GM12873 (cell line): ENCODE data around the gene TPMT.

Experiments used
- CTCF ChIP-seq: IDR thresholded peaks from 2 replicates; pipeline ENCODE4 v1.5.1; 2012; ENCODE audit warnings: low read depth, mild to moderate bottlenecking, moderate library complexity, low read length, control low read depth; ENCODE audit not compliant: insufficient read depth; ENCODE audit errors: missing control alignments

TPMT gene

GRCh38 chr6:18107061-18107460 lies 47.8 kb downstream of the TPMT start:
- TF ChIP-seq CTCF: no peak

DNA sequence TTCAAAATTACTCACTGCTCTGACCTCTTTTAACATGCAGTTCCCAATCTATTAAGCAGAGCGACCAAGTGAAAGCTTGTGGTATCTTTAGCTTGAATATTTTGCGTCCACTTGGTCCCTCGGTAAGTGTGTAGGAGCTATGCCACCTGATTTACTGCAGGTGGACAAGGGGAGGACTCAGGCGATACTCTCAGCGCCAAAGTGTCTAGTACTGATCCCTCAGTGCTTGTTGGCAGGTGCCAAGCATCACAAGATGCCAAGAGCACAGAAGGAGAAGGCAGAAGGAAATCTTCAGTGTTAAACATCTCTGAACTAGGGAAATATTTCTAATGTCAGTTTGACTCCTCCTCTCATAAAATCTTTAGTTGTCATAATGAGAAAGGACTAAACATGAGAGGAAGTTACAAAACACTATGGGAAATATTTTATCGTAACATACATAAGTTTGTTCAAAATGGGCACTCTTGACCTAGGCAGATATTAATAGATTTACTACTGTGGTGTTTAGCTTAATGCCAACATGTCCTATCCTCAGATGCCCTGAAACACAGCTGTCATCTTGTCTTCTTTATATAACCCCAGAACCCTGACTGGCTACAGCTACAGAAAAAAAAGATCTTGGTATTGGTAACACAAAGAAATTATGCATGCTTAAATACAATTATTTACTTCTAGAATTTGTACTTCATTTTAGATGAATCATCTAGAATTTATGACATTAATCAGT lies 51.9 kb downstream of the TPMT start:
- TF ChIP-seq CTCF: no peak

DNA sequence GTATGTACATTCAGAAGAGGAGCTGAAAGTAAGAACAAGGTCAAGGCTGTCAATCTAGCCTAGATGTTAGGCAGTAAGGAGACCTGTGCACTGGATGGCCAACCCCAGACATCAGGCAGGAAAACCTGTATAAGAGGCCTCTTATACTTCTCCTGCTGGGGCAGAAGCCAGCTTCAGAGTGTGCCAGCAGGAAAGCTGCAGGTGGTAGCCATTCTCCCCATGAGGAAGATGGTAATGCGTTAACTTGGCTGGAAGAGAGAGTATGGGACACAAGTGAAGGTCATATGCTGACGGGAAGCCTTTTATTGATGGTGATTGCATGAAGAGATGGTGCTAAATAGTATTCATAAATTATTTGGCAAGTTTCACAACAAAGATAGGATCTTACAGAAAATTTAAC lies 53.0 kb downstream of the TPMT start:
- no peak for TF ChIP-seq CTCF

GRCh38 chr6:18101271-18101670 lies 53.6 kb downstream of the TPMT start:
- TF ChIP-seq CTCF: no peak

DNA sequence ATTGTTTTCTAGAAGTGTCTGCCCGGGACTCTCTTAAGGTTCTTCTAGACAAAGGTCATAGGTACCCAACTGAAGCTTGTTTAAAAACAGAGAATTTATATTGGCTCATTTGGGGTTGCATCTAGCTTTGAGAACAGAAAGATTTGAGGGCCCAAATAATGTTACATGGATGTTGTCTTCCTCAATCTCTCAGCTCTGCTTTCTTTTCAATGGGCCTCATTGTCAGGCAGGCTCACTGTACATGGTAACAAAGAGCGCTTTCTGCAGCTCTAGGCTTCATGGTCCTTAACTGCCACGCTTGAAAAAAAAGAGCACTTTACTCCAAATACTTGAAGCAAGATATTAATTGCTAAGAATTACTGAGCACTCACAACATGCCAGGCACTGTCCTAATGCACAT lies 54.6 kb downstream of the TPMT start:
- no peak for TF ChIP-seq CTCF

DNA sequence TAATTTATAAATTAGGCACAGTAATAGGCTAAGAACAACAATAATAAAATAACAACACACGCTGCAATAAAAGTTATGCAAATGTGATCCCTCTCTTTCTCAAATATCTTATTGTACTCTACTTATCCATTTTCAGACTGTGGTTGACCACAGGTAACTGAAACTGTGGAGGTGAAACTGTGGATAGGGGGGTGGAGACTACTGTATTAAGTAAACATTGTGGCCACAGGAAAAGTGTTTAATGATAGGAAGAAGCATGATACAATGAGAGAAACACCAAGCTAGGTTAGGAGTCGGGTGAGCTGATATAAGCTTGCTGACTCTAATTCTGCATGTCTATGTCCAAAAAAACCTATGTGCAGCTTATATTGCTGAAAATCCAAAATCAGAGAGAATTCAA lies 55.4 kb downstream of the TPMT start:
- TF ChIP-seq CTCF: no peak

GRCh38 chr6:18096423-18096822 lies 58.5 kb downstream of the TPMT start:
- no peak for TF ChIP-seq CTCF
